A673 (cell line): Measurements from ENCODE around the gene WDR27.

Source experiments
- CTCF ChIP-seq: fragments of 300-800, 200-600 bp; sonication (generic); conservative IDR thresholded peaks from 2 replicates; pipeline ENCODE4 v1.5.1; 2017; ENCODE audit warnings: low read depth, mild to moderate bottlenecking, antibody characterized with exemption, low read length, moderate library complexity, mixed read lengths
- EZH2 ChIP-seq: fragments of 200-600 bp; sonication (generic); IDR thresholded peaks from 2 replicates; pipeline ENCODE4 v1.6.1; 2017; ENCODE audit warnings: borderline replicate concordance, low read depth, mild to moderate bottlenecking, mixed read lengths, antibody characterized with exemption, low read length; ENCODE audit not compliant: poor library complexity, severe bottlenecking

GRCh38 chr6:169620171-169621130 is 81.4 kb downstream of the WDR27 start:
- no peak for TF ChIP-seq EZH2
- TF ChIP-seq CTCF = no peak
